Ishikawa (cell line): ENCODE data around the gene MAPK1.

Experiments used
- CEBPB ChIP-seq: IDR thresholded peaks from 2 replicates; pipeline ENCODE4 v1.6.1; 2012
- CREB1 ChIP-seq: IDR thresholded peaks from 2 replicates; pipeline ENCODE4 v1.6.1; 2012; ENCODE audit warnings: low read depth
- EGR1 ChIP-seq: IDR thresholded peaks from 2 replicates; pipeline ENCODE4 v1.6.1; 2012
- EP300 ChIP-seq: IDR thresholded peaks from 2 replicates; pipeline ENCODE4 v1.6.1; 2012; ENCODE audit warnings: borderline replicate concordance
- FOXM1 ChIP-seq: IDR thresholded peaks from 2 replicates; pipeline ENCODE4 v1.6.1; 2012; ENCODE audit warnings: low read depth, borderline replicate concordance
- RAD21 ChIP-seq: IDR thresholded peaks from 2 replicates; pipeline ENCODE4 v1.6.1; 2012; ENCODE audit warnings: low read depth
- TAF1 ChIP-seq: IDR thresholded peaks from 2 replicates; pipeline ENCODE4 v1.6.1; 2012; ENCODE audit warnings: low read depth, mild to moderate bottlenecking
- TCF12 ChIP-seq: IDR thresholded peaks from 2 replicates; pipeline ENCODE4 v1.6.1; 2012; ENCODE audit warnings: low read depth
- TEAD4 ChIP-seq: IDR thresholded peaks from 2 replicates; pipeline ENCODE4 v1.6.1; 2012
- USF1 ChIP-seq: IDR thresholded peaks from 2 replicates; pipeline ENCODE4 v1.6.1; 2012
- YY1 ChIP-seq: IDR thresholded peaks from 2 replicates; pipeline ENCODE4 v1.6.1; 2012; ENCODE audit warnings: low read depth
- ZBTB7A ChIP-seq: IDR thresholded peaks from 2 replicates; pipeline ENCODE4 v1.6.1; 2012; ENCODE audit warnings: low read depth
- TF ChIP-seq, protein P1 (sequence below): IDR thresholded peaks from 2 replicates; pipeline ENCODE4 v1.6.1; 2012; ENCODE audit warnings: low read depth, mild to moderate bottlenecking
- TF ChIP-seq, protein P2 (sequence below): IDR thresholded peaks from 2 replicates; pipeline ENCODE4 v1.6.1; 2012

DNA sequence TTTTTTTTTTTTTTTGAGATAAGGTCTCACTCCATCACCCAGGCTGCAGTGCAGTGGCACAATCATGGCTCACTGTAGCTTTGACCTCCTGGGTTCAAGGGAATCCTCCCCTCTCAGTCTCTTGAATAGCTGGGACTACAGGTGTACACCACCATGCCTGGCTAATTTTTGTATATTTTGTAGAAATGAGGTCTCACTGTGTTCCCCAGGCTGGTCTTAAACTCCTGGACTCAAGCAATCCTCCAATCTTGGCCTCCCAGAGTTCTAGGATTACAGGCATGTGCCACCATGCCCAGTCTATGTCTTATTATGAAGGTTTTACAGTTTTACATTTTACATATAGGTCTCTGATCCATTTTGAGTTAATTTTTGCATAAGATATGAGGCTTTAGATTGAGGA, 20.4 kb upstream of the MAPK1 start:
- TF ChIP-seq TAF1 = no peak
- no peak for TF ChIP-seq FOXM1
- TF ChIP-seq, protein P1, sequence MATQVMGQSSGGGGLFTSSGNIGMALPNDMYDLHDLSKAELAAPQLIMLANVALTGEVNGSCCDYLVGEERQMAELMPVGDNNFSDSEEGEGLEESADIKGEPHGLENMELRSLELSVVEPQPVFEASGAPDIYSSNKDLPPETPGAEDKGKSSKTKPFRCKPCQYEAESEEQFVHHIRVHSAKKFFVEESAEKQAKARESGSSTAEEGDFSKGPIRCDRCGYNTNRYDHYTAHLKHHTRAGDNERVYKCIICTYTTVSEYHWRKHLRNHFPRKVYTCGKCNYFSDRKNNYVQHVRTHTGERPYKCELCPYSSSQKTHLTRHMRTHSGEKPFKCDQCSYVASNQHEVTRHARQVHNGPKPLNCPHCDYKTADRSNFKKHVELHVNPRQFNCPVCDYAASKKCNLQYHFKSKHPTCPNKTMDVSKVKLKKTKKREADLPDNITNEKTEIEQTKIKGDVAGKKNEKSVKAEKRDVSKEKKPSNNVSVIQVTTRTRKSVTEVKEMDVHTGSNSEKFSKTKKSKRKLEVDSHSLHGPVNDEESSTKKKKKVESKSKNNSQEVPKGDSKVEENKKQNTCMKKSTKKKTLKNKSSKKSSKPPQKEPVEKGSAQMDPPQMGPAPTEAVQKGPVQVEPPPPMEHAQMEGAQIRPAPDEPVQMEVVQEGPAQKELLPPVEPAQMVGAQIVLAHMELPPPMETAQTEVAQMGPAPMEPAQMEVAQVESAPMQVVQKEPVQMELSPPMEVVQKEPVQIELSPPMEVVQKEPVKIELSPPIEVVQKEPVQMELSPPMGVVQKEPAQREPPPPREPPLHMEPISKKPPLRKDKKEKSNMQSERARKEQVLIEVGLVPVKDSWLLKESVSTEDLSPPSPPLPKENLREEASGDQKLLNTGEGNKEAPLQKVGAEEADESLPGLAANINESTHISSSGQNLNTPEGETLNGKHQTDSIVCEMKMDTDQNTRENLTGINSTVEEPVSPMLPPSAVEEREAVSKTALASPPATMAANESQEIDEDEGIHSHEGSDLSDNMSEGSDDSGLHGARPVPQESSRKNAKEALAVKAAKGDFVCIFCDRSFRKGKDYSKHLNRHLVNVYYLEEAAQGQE = no peak
- no peak for TF ChIP-seq EGR1
- no peak for TF ChIP-seq CEBPB
- no peak for TF ChIP-seq CREB1
- TF ChIP-seq EP300 = no peak
- no peak for TF ChIP-seq YY1
- TF ChIP-seq, protein P2, sequence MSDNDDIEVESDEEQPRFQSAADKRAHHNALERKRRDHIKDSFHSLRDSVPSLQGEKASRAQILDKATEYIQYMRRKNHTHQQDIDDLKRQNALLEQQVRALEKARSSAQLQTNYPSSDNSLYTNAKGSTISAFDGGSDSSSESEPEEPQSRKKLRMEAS = no peak
- TF ChIP-seq RAD21 = no peak
- TF ChIP-seq TEAD4 = no peak
- TF ChIP-seq ZBTB7A = no peak
- no peak for TF ChIP-seq TCF12
- TF ChIP-seq USF1 = no peak
